ENCODE results near the gene RAD51B.

DNA sequence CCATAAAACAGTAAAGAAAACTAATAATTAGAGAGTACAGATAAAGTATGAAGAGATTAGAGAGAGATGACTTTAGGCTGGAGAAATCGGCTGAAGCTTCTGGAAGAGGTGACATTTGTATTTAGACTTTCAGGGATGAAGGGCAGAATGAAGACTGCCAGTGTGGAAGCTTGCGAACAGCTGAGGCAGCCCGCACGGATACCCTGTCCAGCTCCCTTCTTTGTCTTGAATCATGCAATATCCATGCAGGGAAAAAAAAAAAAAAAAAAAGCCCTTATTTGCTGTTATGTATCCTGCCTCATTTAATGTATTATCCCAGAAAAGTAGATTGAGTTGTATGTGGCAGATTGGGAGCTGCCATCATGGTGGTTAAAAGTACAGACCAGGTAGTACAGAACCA, 641.5 kb downstream of the RAD51B start:
- TF ChIP-seq, protein P1, sequence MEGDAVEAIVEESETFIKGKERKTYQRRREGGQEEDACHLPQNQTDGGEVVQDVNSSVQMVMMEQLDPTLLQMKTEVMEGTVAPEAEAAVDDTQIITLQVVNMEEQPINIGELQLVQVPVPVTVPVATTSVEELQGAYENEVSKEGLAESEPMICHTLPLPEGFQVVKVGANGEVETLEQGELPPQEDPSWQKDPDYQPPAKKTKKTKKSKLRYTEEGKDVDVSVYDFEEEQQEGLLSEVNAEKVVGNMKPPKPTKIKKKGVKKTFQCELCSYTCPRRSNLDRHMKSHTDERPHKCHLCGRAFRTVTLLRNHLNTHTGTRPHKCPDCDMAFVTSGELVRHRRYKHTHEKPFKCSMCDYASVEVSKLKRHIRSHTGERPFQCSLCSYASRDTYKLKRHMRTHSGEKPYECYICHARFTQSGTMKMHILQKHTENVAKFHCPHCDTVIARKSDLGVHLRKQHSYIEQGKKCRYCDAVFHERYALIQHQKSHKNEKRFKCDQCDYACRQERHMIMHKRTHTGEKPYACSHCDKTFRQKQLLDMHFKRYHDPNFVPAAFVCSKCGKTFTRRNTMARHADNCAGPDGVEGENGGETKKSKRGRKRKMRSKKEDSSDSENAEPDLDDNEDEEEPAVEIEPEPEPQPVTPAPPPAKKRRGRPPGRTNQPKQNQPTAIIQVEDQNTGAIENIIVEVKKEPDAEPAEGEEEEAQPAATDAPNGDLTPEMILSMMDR (IDR thresholded peaks at IDR 0.05) = no peak
- no peak for TF ChIP-seq POLR2A (IDR thresholded peaks at IDR 0.05)
- no peak for TF ChIP-seq EP300 (IDR thresholded peaks at IDR 0.05; ENCODE audit: low read depth)
